SHP77 (cell line): ENCODE data around the gene ANTXR1.
A peak's percentile ranks its signal among the peaks of the same experiment; 100 is the strongest.

ENCODE experiments used
- DNase-seq, 2 experiments: peaks; one replicate each; lab custom pipeline; 2025; lab: John Stamatoyannopoulos, UW

ANTXR1 gene

DNA sequence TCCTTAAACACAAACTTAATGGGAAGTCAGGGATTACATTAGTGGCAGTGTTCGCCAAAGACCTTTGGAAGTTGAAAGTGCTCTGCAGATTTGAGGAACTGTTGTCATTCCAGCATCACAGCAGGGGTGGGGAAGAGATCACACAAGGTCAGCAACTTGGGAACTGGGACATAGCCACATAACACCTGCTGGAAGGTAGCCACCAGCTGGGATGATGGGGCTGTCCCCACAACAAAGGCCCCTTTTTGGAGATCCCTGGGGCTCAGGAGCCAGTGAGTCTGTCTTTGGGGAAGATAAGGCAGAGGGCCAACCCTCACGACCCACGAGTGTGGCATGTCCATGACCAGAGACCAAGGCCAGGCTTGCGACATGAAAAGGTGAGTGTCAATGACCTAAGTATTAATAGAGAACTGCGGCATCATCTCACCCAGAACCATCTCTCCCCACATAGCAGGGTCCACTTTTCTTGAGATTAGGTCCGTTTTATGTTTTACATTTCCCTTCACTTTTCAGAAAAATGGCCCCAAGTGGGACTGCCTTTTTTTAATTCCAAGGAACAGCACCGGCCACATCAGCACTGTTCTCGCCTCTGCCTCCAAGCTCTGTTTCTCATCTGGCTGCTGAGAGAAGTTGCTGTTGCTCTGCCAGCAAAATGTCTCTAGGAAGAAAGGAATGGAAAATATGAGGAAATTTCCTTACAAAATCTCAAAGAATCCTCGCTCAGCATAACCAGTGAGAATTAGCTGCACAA lies 267.1 kb downstream of the ANTXR1 start:
- DNase-seq, result no peak

DNA sequence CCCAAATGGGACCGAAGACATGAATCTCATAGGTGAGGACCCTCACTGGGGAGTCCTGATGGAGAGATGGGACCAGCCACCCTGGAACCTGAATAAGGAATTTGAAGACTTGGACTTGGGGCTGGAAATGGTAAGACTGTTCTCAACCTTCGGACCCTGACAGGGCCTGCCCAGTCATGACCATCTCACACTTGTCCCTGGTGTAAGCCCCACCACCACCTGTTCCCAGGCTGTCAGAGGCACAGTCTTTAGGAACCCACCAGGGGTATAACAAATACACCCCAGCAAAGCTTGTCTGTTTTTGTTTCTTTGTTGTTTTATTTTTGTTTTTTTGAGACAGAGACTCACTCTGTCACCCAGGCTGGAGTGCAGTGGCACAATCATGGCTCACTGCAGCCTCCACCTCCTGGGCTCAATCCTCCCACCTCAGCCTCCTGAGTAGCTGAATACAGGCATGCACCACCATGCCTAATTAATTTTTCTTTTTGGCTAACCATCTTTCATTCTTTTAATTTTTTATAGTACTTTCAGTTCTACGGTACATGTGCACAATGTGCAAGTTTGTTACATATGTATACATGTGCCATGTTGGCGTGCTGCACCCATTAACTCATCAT lies 267.9 kb downstream of the ANTXR1 start:
- DNase-seq, result no peak

DNA sequence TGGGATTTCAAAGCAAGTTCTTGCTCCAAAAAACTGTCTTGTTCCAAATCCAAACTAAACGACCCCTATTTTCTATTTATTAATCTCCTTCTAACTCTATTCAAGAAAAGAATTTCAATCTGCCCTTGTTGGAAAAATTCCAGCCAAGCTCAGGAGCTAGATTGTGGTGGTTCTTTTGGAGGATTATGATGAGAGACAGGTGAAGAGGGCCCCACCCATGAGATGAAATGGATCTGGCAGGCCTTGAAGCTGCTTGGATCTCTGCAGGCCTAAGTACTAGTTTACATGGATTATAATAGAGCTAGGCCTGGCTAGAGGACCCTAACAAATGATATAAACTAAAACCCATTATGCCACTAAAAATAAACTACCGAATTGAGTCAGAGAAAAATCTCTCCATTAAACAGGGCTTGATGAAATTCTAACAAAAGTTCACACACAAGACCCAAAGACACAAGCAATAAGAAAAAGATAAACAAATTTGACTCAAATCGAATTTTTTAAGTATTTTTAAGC lies 272.5 kb downstream of the ANTXR1 start:
- DNase-seq, result no peak

DNA sequence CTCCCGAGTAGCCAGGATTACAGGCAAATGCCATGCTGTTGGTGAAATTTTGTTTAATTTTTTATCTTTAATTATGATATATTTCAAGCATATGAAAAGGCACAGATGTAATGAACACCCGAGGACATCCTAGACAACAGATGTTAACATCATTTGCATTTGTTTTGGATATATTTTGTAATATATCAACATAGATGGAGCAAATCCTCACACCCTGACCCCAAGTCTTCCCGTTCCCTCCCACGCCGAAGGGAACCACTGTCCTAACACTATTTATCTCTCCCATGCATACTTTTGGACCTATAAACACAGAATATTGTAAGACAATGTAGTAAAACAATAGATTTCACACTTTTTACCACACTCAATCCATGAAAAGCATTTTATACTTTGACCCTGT lies 274.6 kb downstream of the ANTXR1 start:
- DNase-seq, result no peak

DNA sequence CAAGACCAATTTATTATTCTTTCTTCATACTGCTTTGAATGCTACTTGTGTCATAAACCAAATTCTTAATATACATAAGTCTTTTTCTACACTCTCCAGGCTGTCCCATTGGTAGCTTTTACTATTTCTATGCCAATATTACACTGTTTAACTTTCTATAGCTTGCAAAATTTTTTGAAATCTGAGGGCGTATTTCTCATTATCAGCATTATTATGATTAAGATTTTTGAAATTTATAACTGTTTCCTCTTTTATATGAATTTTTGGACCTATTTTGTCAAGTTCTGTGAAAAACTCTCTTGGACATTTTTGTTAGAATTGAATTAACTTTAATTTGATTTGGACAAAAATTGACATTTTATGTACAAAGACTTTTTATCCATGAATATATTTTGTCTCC lies 275.4 kb downstream of the ANTXR1 start:
- no peak for DNase-seq

DNA sequence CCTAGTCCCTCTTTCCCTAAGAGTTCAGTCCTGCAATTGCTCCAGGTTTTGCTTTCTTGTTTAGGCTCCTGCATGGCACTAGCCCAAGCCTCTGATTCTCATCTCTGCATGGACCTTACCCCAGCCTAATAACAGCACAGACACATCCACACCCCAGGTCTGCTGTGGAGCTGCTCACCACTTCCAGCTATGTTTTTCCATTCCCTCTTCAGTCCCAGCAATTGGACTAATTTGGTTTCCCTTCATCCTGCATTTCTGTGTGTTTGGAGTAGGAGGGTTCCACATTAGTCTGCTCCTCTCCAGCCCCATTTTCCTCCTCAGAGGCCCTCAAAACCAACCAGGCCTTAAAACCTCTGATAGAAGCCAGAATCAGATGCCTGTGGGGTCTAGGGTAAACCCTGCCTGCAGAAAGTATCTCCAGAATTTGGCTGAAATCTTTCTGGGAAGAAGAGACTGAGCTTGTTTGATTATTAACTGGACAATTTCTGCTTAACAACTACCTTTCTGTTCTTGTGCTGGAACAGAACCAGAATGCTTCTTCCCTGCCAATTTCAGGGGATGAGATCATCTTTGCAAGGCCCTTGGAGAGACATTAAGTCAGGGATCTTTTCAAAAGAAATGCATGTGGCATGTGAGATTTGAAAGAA lies 278.1 kb downstream of the ANTXR1 start:
- no peak for DNase-seq

DNA sequence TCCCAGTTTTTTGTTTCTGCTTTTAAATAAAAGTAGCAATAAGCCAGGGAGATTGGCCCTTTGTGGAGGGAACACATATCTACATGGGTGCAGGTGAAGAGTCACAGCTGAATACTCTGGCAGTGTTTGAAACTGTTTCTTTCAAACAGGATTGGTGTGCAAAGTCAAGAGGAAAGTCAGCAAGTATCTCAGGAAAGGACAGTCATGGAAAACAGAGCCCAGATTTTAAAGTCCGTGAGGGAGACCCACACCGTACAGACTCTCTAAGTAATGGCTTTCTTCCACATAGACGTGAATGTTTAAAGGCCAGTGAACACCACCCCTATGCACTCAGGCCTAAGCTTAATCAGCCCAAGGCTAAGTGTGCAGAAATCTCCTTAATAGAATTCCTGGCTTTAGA lies 278.7 kb downstream of the ANTXR1 start:
- DNase-seq, result no peak

DNA sequence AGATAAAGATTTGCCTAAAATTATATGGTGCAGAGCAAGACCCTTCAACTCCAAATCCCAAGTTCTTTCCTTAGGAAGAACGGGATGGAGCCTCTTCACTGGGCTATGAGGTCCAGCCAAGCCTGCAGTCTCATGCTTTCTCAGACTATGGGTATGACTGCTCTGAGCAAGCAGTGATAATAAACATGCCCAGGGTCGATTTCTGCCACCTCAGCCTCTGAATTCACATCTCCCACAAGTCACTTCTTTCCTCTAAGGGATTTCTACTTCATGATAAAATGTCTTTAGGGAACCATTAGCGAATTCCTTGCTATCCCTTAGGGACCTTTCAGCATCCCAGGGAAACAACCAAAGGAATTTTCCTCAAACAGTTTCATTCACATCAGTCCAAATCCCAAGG lies 279.3 kb downstream of the ANTXR1 start:
- DNase-seq, result no peak

DNA sequence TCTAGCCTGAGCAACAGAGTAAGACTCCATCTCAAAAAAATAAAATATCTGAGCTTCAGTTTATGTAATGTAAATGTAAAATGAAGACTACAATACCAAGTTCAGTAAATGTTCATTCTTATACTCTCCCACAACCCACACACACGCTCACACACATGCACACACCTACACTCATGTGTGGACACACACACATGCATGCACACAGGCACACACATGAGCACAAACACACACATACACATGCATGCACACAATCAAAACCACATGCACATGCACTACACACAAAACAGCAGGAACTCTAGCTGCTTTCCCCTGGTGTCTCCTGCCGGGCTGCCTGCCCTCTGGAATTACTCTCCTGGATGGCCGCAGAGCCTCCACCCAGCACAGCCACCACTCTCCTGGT lies 283.4 kb downstream of the ANTXR1 start:
- no peak for DNase-seq

DNA sequence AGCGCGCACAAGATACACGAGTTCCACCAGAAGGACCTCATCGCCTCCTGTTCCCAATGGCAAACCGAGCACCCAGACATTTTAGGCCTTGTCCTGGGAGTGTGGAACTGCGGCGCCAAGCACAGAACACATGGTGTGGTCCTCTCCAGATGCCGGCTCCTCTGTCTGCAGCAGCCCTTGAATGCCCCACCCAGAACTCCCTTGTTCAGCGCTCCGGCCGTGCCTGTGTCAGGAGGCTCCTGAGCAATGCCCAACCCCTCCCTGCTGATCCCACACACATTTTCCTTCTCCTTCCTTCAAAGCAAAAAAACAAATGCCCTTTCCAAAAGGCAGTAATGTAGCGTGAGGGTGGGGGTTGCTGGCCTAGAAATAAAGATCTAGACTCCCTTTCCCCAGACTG lies 284.2 kb downstream of the ANTXR1 start:
- DNase-seq, result no peak

DNA sequence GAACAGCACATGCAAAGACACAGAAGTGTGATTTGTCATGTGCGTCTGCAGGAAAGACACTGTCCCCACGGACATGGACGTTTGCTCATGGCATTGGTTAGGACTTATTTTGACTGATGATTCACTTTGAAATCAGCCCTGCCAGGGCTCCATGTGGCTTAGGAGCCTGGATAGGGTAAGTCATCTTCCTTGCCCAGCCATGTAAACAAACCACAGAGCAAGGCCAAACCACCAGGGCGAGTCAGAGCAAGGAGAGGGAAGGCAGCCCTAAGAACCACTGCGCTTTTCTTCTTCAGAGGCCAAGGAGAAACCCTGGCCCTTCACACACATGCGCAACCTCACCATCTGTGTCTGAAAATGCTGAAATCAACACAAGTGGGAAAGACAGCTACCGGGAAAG lies 285.3 kb downstream of the ANTXR1 start:
- DNase-seq, result no peak

DNA sequence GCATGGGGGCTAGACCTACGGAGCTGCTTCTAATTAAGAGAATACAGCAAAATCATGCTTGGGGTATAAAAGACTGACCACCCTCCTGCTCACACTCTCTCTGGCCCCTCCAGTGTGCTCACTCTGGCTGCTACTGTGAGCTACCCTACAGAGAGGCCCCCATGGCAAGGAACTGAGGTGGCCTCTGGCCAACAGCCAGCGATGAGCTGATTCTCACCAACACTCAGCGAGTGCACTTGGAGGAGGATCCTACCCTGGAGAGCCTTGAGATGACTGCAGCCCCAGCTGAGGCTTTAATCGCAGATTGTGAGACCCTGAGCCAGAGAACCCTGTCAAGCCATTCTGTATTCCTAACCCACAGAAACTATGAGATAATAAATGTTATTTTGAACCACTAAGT lies 285.9 kb downstream of the ANTXR1 start:
- peak in 1 of 2 experiments; percentile 7 for DNase-seq
